Stomach smooth muscle (tissue), 2 donors: ENCODE results near the gene TEX19.
"Not testable (repeated sequence)": the region's sequence is repeated elsewhere in the genome, so short reads cannot be mapped to it uniquely, and the experiment has no call there.

Source experiments
- H3K27ac ChIP-seq: one replicate; pipeline ENCODE4 v1.7.0; 2013; ENCODE audit warnings: mild to moderate bottlenecking, low read length, inconsistent platforms
- H3K27me3 ChIP-seq, 2 donors: one replicate each; pipeline ENCODE4 v1.7.0; 2013; ENCODE audit warnings: low read length in 2 of 2; ENCODE audit not compliant: insufficient read depth in 2 of 2, control insufficient read depth in 1 of 2
- H3K36me3 ChIP-seq, 2 donors: one replicate each; pipeline ENCODE4 v1.7.0; 2013; ENCODE audit warnings: low read length in 2 of 2; ENCODE audit not compliant: control insufficient read depth in 2 of 2, insufficient read depth in 2 of 2
- H3K4me1 ChIP-seq: one replicate; pipeline ENCODE4 v1.7.0; 2013; ENCODE audit warnings: low read length; ENCODE audit not compliant: control insufficient read depth, insufficient read depth
- H3K4me3 ChIP-seq, 2 donors: one replicate each; pipeline ENCODE4 v1.7.0; 2013; ENCODE audit warnings: low read length in 2 of 2
- H3K9ac ChIP-seq, 2 donors: one replicate each; pipeline ENCODE4 v1.7.0; 2013; ENCODE audit warnings: low read length in 2 of 2, mild to moderate bottlenecking in 1 of 2
- H3K9me3 ChIP-seq, 2 donors: one replicate each; pipeline ENCODE4 v1.7.0; 2013; ENCODE audit warnings: low read length in 2 of 2; ENCODE audit not compliant: control insufficient read depth in 2 of 2
- donor health status: healthy.
- donor health status: Pancreatic carcinoma.

The TEX19 gene

GRCh38 chr17:82342361-82343079 is 16.5 kb upstream of the TEX19 start:
- no peak overlapping the region for H3K4me3 ChIP-seq
- no peaks in the 10 kb centered on the region for H3K36me3 ChIP-seq
- H3K27me3 ChIP-seq: no peaks in the 10 kb centered on the region
- H3K9ac ChIP-seq: no peak overlapping the region
- no peak overlapping the region for H3K27ac ChIP-seq
- peaks cover 18% of the 10 kb centered on the region for H3K4me1 ChIP-seq
- H3K9me3 ChIP-seq: no peaks in the 10 kb centered on the region

DNA sequence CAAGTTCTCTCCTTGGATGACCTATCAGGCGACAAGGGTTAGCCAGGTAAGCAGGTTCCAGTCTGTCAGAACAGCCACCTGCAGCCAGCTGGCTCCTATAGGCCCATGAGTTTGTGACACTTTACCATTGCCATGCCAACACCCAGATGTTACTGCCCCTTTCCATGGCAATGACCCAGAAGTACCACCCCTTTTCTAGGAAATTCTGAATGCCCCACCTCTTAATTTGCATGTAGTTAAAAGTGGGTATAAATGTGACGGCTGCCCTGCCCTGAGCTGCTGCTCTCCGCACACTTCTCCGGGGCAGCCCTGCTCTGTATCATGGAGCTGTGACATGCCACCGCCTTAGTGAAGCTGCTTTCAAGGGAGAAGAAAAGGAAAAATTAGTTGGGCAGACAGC is 15.5 kb upstream of the TEX19 start:
- Histone ChIP-seq H3K27ac (no peak overlapping the region), H3K27me3 (peaks cover 0 to 2% of the 10 kb centered on the region in 2 donors), H3K9ac (no peak overlapping the region), H3K9me3 (no peaks in the 10 kb centered on the region), H3K36me3 (no peaks in the 10 kb centered on the region), H3K4me1 (peaks cover 11% of the 10 kb centered on the region), H3K4me3 (no peak overlapping the region)

- no peak overlapping the region for H3K9ac ChIP-seq
- no peak overlapping the region for H3K4me3 ChIP-seq
These were observed 14.7 kb upstream of the TEX19 start for GRCh38 chr17:82344175-82344907.

GRCh38 chr17:82345151-82345976 is 13.7 kb upstream of the TEX19 start:
- Histone ChIP-seq H3K27ac (no peak overlapping the region), H3K36me3 (no peaks in the 10 kb centered on the region), H3K4me1 (no peaks in the 10 kb centered on the region), H3K9ac (no peak overlapping the region), H3K4me3 (no peak overlapping the region), H3K27me3 (peaks cover 0 to 3% of the 10 kb centered on the region in 2 donors), H3K9me3 (no peaks in the 10 kb centered on the region)

More at GRCh38 chr17:82344175-82344907, 14.7 kb upstream of the TEX19 start:
- Histone ChIP-seq H3K4me1 (peaks cover 4% of the 10 kb centered on the region), H3K27ac (no peak overlapping the region), H3K36me3 (no peaks in the 10 kb centered on the region), H3K9me3 (no peaks in the 10 kb centered on the region), H3K27me3 (peaks cover 0 to 3% of the 10 kb centered on the region in 2 donors)

- no peak overlapping the region for H3K4me3 ChIP-seq
- H3K9me3 ChIP-seq: no peaks in the 10 kb centered on the region
- H3K4me1 ChIP-seq: peaks cover 2% of the 10 kb centered on the region
- H3K36me3 ChIP-seq: no peaks in the 10 kb centered on the region
- H3K27me3 ChIP-seq: peaks cover 0 to 3% of the 10 kb centered on the region in 2 donors
- H3K9ac ChIP-seq: no peak overlapping the region
- no peak overlapping the region for H3K27ac ChIP-seq
These were observed 12.4 kb upstream of the TEX19 start for GRCh38 chr17:82346342-82347300.

DNA sequence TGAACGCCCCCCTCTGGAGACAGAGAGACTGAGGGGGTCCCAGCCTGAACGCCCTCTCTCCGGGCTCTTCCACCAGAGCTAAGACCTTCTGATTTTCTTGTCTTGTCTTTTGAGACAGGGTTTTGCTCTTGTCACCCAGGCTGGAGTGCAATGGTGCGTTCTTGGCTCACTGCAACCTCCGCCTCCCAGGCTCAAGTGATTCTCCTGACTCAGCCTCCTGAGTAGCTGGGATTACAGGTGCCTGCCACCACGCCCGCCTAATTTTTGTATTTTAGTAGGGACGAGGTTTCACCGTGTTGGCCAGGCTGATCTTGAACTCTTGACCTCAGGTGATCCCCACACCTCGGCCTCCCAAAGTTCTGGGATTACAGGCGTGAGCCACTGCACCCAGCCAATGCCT is 11.1 kb upstream of the TEX19 start:
- not testable (repeated sequence) for H3K36me3 ChIP-seq, H3K27me3 ChIP-seq, H3K9me3 ChIP-seq, H3K27ac ChIP-seq, H3K9ac ChIP-seq, H3K4me3 ChIP-seq, H3K4me1 ChIP-seq

GRCh38 chr17:82348434-82348833 is 10.6 kb upstream of the TEX19 start:
- Histone ChIP-seq H3K9ac (no peak overlapping the region), H3K9me3 (no peaks in the 10 kb centered on the region), H3K36me3 (no peaks in the 10 kb centered on the region), H3K4me1 (peaks cover 7% of the 10 kb centered on the region), H3K27ac (no peak overlapping the region), H3K27me3 (peaks cover 0 to 3% of the 10 kb centered on the region in 2 donors), H3K4me3 (no peak overlapping the region)

DNA sequence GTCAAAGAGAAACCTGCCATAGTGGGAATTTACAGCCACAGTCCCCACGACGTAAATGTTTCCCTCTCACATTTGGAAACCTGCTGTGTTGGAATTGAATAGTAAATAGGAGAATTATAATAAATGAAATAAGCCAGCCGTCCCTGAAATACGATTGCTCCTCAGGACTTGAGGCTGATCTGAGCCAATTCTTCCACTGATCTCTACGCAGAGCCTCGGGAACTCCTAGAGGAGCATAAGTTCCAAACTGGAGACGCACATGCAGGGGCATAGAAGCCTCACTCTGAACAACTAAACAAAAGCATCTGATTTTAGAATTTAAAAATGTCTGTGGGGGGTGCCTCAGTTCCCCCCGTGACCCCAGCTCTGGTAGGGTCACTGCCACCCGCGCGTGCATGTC is 10.2 kb upstream of the TEX19 start:
- Histone ChIP-seq H3K27ac (no peak overlapping the region), H3K9ac (no peak overlapping the region), H3K9me3 (no peaks in the 10 kb centered on the region), H3K4me1 (peaks cover 7% of the 10 kb centered on the region), H3K27me3 (peaks cover 0 to 6% of the 10 kb centered on the region in 2 donors), H3K36me3 (no peaks in the 10 kb centered on the region), H3K4me3 (no peak overlapping the region)

- Histone ChIP-seq H3K9me3 (no peaks in the 10 kb centered on the region), H3K9ac (no peak overlapping the region), H3K27me3 (peaks cover 0 to 7% of the 10 kb centered on the region in 2 donors), H3K27ac (no peak overlapping the region), H3K4me1 (peaks cover 7% of the 10 kb centered on the region), H3K36me3 (no peaks in the 10 kb centered on the region), H3K4me3 (no peak overlapping the region)
These were observed 9.8 kb upstream of the TEX19 start for GRCh38 chr17:82349287-82349701.
